Activated naive CD8-positive, alpha-beta T cell treated with anti-CD3 and anti-CD28 coated beads, Interleukin-2, amount 50 U/mL, for 16 hours (primary cell): Measurements from ENCODE around the gene CD1D.
A peak's percentile ranks its signal among the peaks of the same experiment; 100 is the strongest.
"Not testable (repeated sequence)": the region's sequence is repeated elsewhere in the genome, so short reads cannot be mapped to it uniquely, and the experiment has no call there.

Experiments
- DNase-seq: peaks from one replicate; pipeline ENCODE4 v3.0.0-alpha.2; 2020; ENCODE audit warnings: low read depth, low spot score

The CD1D gene

DNA sequence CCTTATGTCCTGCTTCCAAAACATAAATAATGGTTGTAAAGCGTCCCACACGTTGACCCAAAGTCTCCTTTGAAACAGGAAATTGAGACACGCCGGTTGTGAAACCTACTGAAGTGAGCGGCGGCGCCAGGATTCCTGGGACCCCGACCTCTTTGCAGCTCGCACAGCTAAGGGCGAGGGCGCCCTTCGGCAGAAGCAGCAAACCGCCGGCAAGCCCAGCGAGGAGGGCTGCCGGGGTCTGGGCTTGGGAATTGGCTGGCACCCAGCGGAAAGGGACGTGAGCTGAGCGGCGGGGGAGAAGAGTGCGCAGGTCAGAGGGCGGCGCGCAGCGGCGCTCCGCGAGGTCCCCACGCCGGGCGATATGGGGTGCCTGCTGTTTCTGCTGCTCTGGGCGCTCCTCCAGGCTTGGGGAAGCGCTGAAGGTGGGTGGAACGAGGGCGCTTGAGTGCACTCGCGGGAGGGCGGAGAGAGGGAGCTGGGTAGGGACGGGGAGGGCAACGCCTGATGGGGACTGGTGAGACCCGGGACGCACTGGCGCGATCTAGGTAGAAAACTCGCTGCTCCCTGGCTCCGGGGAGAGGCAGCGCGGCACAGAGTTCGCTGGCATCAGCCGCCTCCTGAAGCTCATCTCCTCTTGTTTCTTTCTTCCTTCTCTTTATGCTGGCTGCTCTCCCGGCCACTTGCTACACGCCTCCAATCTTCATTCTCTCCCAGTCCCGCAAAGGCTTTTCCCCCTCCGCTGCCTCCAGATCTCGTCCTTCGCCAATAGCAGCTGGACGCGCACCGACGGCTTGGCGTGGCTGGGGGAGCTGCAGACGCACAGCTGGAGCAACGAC is at the start of gene CD1D:
CD1D (plus strand) TSS at position 155 of the 836 bp plus-strand sequence; CDS start at position 362, 207 bp downstream.
- no peak for DNase-seq

DNA sequence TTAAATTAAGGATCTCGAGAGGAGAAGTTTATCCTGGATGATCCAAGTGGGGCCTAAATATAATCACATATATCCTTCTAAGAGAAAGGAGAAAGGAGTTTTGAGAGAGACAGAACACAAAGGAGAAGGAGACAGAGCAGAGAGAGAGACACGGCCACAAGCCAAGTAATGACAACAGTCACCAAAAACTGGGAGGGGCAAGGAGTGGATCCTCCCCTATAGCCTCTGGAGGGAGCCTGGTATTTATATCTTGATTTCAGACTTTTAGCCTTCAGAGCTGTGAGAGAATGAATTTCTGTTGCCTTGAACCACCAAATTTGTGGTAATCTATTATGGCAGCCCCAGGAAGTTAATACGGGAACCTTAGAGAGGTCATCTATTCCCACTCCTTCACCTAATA is 49.5 kb upstream of the CD1D start:
- no peak for DNase-seq

GRCh38 chr1:158140764-158141192 is 39.9 kb upstream of the CD1D start:
- DNase-seq = no peak

- DNase-seq = no peak
Observed at GRCh38 chr1:158145173-158145719, 35.4 kb upstream of the CD1D start.

DNA sequence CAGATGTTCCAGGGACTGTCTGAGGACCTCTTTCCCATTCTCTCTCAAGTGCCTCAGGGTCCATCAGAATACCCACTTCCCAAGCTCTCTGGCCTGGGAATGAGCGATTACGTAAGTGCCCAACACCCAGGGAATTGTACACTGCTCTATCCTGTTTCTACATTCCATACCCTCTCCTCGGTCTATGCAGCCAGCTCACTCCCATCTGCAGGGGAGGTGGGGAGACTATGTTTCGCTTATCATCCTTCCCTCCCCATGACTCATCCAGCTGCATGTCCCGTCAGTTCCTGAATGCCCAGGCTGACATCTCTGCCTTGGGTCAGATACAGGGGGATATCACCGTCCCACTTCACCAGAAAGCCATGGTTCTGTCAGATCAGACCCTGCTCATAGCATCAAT is 34.5 kb upstream of the CD1D start:
- no peak for DNase-seq

GRCh38 chr1:158146739-158147138 is 34.0 kb upstream of the CD1D start:
- no peak for DNase-seq

DNA sequence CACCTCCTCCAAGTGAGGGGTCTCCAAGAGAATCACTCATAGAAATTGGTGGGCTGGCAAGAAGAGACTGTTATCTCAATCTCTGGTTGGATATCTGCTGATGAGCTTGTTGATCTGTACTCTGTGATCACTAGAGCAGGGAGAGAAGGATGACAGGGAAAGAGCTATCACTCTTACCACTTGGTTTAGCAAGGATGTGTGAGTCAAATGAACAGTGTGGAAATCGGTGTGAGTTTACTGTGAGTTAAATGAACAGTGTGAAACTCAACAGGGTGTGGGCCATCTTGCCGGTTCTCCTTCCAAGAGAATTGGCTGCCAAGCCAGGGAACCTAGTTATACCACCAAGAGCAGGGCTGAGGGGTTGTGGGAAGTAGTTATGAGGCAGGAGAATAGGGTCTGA is 33.3 kb upstream of the CD1D start:
- DNase-seq = no peak

- DNase-seq = no peak
Observed at GRCh38 chr1:158147869-158148268, 32.8 kb upstream of the CD1D start.

- DNase-seq = no peak
Observed at GRCh38 chr1:158148468-158148867, 32.2 kb upstream of the CD1D start.

DNA sequence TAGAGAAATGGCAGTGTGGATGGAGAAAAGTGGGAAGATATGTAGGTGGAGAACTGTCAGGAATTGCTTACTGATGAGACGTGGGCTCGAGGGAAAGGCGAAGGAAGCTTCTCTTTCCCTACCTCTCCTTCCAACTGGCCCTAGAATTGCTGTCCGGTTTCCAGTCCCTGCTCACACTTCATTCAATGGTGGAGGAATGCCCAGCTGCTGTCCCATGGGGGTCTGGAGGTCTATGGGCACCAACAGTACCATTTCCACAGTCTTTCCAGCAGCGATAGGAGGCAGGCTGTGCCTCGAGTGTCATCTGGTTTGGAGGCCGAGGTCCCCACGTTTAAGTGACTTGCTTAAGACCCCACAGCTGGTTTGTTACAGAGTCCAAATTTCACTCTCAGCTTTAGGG is 31.5 kb upstream of the CD1D start:
- DNase-seq = no peak

- peak; percentile 37 for DNase-seq
Observed at GRCh38 chr1:158149577-158150269, 31.0 kb upstream of the CD1D start.

GRCh38 chr1:158150523-158150922 is 30.2 kb upstream of the CD1D start:
- no peak for DNase-seq

- no peak for DNase-seq
Observed at GRCh38 chr1:158153179-158153578, 27.5 kb upstream of the CD1D start.

DNA sequence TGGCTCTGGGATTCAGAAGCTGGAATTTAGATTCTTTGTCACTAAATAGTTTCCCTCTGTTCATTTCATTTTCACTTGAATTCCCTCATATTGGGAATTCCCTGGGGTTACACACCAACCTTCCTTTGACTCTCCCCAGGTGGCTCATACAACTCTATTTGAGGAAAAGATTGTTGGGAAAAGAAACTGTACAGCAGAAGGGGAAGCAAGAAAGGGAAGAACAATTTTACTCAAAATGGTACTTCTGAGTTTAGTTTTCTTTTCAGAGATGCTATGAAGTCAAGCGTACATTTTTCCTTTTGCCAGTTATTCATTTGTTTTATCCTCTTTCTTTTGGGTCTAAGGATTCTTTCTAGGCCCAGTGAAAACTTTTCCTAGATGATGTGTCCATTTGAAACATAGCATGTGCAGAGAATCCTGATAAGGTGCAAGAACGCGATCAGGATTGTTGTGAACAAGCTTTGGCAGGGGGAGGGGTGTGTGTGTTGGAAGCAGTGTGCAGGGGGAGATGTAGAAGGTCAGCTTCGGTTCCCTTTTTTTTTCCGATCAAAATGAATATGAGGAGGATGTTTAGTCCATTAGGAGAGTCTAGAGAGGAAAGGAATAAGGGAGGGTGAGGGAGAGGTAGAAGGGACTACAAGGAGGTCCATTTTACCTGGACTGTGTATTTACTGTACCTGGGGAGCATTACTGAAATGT is 26.8 kb upstream of the CD1D start:
- DNase-seq = no peak

DNA sequence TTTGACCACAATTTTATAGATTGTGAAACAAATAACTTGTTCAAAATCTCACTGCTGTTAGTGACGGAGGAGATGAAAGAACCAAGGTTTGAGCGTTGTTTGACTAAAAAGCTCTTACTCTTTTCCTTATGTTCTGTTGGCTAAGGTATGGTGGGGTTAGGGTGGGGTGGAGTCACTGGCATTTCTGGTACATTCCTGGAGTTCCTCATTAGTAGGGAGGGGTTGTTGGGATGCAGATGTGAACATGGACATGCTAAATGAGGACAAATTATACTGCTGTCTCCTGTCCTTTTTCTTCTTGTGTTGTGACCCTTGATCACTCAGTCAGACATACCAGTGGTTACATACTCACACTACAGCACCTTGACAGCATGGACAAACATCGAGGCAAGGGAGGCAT is 26.2 kb upstream of the CD1D start:
- DNase-seq = no peak

GRCh38 chr1:158155673-158156072 is 25.0 kb upstream of the CD1D start:
- DNase-seq = no peak

- no peak for DNase-seq
Observed at GRCh38 chr1:158159597-158159996, 21.1 kb upstream of the CD1D start.

- no peak for DNase-seq
Observed at GRCh38 chr1:158161446-158161845, 19.2 kb upstream of the CD1D start.

- DNase-seq = no peak
Observed at GRCh38 chr1:158163000-158163947, 17.4 kb upstream of the CD1D start.

DNA sequence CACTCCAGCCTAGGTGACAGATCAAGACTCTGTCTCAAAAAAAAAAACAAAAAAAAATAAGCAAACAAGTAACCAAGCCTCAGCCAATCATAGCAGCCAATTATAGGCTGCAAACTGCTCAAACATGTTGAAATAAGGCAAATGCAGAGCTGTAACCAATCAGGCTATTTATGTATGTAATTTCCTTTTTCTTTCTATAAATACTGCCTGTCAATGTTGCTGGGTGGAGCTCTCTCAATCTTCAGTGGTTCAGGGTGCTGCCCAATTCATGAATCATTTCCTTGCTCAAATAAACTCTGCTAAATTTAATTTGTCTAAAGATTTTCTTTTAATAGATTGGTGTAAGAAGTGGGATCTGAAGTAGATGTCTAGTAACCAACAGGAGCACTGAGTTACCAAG is 11.6 kb upstream of the CD1D start:
- no peak for DNase-seq

DNA sequence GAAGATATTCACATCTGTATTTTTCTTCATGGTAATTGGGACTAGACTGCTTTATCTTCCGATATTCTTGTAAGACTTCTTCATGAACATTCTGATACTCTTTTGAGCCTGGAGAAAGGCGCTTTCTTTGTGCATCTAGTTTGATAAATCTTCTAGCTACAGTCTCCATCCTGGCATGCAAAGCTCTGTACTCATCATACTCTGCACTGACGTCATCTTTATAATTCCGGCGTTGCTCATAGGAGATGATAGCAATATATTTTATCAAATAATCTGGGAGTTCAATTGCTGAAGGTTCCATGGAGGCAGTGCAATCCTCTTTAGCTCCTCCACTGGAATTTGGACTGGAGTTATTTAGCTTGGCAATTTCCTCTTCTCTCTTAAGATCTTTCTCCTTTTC is 4.8 kb upstream of the CD1D start:
- not testable (repeated sequence) for DNase-seq
